GOT3 (cell line): ENCODE measurements around the gene RAB11FIP3.
"Not testable (repeated sequence)": the region's sequence is repeated elsewhere in the genome, so short reads cannot be mapped to it uniquely, and the experiment has no call there.

Experiments
- DNase-seq: peaks from one replicate; lab custom pipeline; 2025; ENCODE audit warnings: mixed read lengths; lab: John Stamatoyannopoulos, UW

Gene RAB11FIP3

GRCh38 chr16:425082-425718 lies at the start of gene RAB11FIP3:
Gene RAB11FIP3, plus strand, starts transcription at chr16:425649. Its CDS starts 358 bp downstream, at chr16:426007.
- DNase-seq, result peak; percentile 16

- DNase-seq, result no peak
These were observed 49.3 kb upstream of the RAB11FIP3 start for GRCh38 chr16:375927-376816.

GRCh38 chr16:376817-377418 lies 48.5 kb upstream of the RAB11FIP3 start:
- DNase-seq, result no peak

GRCh38 chr16:377419-377951 lies 48.0 kb upstream of the RAB11FIP3 start:
- no peak for DNase-seq

GRCh38 chr16:378113-378820 lies 47.2 kb upstream of the RAB11FIP3 start:
- not testable (repeated sequence) for DNase-seq

- no peak for DNase-seq
These were observed 46.6 kb upstream of the RAB11FIP3 start for GRCh38 chr16:378821-379182.

GRCh38 chr16:379183-379960 lies 46.1 kb upstream of the RAB11FIP3 start:
- no peak for DNase-seq

GRCh38 chr16:379961-380761 lies 45.3 kb upstream of the RAB11FIP3 start:
- DNase-seq, result no peak

GRCh38 chr16:380762-381011 lies 44.8 kb upstream of the RAB11FIP3 start:
- no peak for DNase-seq

GRCh38 chr16:381012-381788 lies 44.2 kb upstream of the RAB11FIP3 start:
- no peak for DNase-seq

- no peak for DNase-seq
These were observed 43.4 kb upstream of the RAB11FIP3 start, which contains the start of gene PGAP6 for GRCh38 chr16:381789-382717. Gene PGAP6, minus strand, starts transcription at chr16:381978. Its CDS starts 157 bp downstream, at chr16:381821.

GRCh38 chr16:383326-384051 lies 42.0 kb upstream of the RAB11FIP3 start:
- no peak for DNase-seq

- no peak for DNase-seq
These were observed 38.8 kb upstream of the RAB11FIP3 start for GRCh38 chr16:386641-387156.

- not testable (repeated sequence) for DNase-seq
These were observed 37.4 kb upstream of the RAB11FIP3 start for GRCh38 chr16:387761-388666.

- no peak for DNase-seq
These were observed 36.1 kb upstream of the RAB11FIP3 start for GRCh38 chr16:389352-389751.

GRCh38 chr16:391885-392335 lies 33.5 kb upstream of the RAB11FIP3 start:
- peak; percentile 15 for DNase-seq
